ENCODE results near the gene DEFB114.

GRCh38 chr6:49966334-49966733 is 2.4 kb upstream of the DEFB114 start:
- TF ChIP-seq CTCF (IDR thresholded peaks at IDR 0.05; ENCODE audit: insufficient read depth, low read length), result no peak
- no peak for TF ChIP-seq REST (IDR thresholded peaks at IDR 0.05; ENCODE audit: insufficient replicate concordance, low read depth)
- no peak for TF ChIP-seq POLR2AphosphoS5 (IDR thresholded peaks at IDR 0.05; ENCODE audit: low read depth)

Measured in HL-60 (cell line).